Stimulated activated CD4-positive, alpha-beta T cell treated with anti-CD3 and anti-CD28 coated beads, Interleukin-2, amount 100 ng/mL, for 24 hours (primary cell): ENCODE results near the gene FRS2.
"Not testable (repeated sequence)": the region's sequence is repeated elsewhere in the genome, so short reads cannot be mapped to it uniquely, and the experiment has no call there.

Experiments used
- DNase-seq, 2 donors: peaks; one replicate each; pipeline ENCODE4 v3.0.0-alpha.2; 2020

FRS2 gene, protein sequence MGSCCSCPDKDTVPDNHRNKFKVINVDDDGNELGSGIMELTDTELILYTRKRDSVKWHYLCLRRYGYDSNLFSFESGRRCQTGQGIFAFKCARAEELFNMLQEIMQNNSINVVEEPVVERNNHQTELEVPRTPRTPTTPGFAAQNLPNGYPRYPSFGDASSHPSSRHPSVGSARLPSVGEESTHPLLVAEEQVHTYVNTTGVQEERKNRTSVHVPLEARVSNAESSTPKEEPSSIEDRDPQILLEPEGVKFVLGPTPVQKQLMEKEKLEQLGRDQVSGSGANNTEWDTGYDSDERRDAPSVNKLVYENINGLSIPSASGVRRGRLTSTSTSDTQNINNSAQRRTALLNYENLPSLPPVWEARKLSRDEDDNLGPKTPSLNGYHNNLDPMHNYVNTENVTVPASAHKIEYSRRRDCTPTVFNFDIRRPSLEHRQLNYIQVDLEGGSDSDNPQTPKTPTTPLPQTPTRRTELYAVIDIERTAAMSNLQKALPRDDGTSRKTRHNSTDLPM

DNA sequence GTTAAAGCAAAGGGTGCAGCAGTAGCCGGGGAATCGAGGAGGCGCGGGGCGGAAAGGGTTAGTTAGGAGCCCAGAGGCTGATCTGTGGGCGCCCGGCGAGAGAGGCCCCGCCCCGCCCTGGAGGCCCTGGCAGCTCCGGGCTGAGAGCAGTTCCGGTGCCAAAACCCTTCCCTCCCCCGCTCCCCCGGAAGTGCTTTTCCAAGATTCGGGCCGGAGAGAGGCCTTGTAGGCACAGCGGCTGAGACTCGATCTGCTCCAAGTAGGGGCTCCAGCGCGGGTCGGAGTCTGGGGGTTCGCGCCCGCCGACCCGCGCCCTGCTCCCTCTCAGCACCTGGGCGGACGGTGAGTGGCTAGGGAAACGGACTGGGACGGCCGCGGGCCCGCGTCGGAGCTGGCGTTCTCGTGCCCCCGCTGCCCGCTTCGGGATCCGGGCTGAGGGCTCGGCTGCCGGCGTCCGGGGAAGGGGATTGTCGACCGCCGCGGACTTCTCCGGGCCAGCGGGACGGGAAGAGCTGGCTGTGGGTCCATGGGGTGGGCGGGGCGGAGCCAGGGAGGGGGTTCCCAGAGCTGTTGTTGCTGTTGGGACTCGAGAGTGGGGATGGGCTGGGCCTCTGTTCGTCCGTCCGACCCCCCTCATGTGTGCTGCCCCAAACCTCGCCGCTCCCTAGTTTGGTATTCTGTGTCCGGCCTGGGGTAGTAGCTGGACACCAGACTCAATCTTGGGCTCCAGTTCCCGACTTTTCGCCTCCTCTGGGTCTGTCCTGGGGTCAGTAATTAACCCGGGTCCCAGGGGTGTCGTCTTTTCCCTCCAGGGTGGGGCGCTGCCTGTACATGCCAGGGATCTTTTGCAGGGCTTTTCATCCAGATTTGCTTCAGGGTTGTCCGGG is at the start of gene FRS2:
Gene FRS2, plus strand, starts transcription at position 200 of the 887 bp plus-strand sequence. CDS start 98,643 bp downstream, outside the sequence.
- DNase-seq: peak; percentile 90 to 91

DNA sequence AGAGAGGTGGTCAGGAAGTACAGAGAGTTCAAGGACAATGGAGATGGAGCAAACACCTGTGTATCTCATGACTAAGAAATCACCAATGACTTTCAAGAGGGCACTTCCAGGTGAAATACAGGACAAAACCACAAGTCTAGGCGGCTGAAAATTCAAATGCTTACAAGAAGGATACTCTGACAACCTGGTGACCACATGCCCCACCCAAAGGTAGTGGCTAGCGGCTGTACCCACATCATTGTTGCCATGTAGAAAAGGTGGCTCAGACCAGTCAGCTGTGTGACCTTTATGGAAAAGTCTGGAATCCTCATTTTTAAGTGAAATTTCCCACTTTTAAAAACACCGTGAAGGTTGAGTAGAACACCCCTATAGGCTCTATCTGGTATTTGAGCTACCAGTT is 48.6 kb upstream of the FRS2 start:
- DNase-seq: no peak

DNA sequence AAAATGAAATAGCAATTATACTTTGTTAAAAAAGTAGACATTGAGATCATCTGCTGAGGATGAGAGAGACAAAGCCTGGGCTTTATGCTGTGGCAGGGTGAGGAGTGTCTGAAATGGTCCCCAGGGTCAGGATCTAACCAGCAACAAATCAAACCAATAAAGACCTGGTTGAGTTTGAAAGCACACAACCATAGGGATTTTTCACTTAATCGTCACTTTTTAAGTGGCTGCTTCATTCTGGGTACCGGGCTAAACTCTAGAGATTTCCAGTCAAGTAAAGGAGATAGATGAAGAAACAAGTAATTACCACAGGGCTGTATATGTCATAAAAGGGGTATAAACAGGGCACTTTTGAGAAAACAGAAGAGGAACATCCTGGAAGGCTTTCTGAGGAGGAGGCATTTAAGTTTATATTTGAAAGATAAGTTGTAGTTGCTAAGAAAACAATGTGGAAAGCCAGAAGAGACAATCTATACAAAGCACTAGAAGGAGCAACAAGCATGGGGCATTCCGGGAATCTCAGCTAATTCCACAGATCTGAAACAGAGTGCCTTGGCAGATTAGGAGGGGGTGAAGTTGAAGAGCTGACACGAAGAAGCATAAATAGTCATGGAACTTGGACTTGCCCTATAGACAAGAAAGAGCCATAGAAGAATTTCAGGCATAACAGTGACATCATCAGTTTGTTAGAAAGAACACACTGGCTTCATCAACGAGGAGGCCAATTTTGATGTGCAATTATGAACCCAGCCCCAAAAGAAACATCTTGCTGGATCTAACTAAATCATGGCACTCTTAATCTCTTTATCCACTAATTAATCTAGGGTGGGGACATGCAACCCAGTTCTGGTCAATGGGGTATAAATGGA is 46.9 kb upstream of the FRS2 start:
- no peak for DNase-seq

DNA sequence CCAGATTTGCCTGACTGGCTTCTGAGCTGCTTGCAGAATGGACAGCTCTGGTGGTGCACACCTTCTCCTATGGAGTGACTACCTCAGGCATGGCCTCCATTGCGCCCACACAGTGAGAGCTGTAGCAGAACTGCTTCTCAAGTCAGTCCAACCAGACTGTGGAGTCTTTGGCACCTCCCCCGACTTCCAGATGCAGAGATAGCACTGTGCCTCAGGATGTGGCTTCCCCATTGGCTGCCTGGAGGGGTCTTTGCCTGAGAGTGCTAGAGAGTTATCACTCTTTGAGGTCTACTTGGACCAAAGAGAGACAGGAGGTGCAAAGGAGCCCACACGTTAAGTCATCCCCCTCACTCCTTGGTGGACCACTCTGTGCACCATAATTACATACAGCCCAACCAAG is 44.8 kb upstream of the FRS2 start:
- no peak for DNase-seq

DNA sequence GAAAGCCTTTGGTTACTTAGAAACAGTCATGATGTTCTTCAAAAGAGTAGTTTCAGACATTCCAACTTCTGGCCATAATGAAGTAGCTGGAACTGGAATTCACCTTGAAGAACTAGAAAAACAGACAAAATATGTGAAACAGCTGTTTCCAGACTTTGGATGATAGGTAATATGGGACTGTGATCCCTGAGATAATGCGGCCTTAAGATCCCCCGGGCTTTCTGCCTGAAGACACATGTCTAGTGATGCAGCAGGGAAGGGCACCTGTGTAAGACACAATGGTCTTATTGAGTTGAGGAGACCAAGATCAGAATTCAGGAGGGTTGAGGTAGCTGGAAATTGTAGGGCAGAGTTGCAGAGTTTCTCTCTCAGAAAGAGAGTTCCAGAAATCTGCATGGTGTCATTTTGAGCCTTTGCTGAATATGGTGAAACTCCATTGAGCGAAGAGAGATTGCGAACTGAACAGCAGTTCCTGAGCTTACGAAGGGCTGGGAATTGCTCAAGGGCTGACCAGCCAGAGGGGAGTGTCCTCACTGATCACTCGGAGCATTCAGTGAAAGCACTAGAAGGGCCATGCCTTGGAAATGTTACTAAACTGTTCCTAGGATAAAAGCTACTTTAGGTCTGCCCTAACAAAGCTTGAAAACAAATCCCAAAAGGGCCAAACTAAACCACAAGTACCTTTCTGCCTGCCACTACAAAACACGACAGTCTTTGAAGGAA is 41.7 kb upstream of the FRS2 start:
- no peak for DNase-seq

DNA sequence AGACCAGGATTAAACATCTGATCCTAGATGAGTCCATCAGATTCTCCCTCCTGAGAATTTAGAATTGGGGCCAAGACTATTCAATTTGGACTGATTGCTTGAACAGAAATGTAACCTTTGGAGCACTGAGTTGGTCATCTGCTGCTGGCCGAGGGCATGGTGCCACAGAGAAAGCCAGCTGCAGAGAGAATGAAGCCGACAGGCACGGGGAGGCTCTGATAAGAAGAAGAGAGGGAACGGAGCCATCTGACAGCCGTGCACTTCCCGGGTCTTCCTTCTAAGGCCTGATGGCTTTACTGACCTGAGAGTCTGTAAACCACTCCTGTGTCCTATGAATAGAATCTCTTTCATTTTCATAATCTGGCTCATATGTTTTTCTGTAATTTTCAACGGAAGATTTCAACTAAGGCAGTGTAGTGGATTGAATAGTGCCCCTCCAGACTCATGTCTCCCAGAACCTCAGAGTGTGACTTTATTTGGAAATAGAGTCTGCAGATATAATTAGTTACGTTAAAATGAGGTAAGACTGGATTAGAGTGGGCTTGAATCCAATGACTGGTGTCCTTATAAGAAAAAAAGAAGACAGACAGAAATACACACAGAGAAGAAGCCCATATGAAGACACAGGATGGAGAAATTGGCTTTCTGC is 39.1 kb upstream of the FRS2 start:
- no peak for DNase-seq

DNA sequence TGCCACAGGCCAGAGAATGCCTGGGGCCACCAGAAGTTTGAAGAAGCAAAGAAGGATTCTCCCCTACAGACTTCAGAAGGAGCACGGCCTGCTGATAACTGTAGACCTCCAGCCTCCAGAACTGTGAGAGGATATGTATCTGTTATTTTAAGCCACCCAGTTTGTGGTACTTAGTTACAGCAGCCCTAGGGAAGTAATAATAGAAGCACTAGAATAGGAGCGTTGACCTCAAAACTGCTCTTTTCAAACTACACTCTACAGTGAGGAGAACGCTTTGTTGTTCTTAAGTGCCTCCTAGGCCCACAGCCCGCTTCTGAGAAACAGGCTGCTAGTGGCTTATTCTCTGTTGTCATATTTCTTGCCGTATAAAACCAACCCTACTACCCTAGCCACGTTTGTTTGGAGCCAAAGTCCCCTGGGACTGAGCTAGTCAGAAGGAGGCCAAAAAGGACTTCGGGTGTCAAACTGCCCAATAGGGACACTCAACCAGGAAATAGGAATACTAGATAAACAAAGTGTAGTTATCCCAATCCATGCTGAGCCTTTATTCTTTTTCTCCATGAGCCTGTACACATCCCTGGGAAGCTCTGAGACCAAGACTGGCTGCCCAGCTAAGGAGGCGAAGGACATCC is 38.5 kb upstream of the FRS2 start:
- DNase-seq: no peak

DNA sequence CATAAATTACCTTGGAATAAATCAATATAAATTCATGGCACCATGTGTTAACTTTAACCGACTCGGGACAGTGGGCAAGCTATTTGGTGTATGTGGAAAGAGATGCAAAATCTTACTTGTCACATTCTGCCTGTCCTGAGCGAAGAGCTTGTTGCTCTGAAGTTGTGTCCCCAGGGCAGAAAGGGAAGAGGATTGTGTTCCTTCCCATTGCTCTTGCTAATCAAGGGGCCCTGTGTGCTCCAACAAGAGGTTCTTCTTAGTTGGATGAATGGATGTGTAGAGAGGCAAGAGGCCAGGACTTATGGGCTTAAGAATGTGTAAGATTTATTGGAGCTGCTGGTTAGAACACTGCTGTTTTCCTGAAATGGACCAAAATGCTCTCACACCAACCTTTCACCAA is 36.5 kb upstream of the FRS2 start:
- no peak for DNase-seq

DNA sequence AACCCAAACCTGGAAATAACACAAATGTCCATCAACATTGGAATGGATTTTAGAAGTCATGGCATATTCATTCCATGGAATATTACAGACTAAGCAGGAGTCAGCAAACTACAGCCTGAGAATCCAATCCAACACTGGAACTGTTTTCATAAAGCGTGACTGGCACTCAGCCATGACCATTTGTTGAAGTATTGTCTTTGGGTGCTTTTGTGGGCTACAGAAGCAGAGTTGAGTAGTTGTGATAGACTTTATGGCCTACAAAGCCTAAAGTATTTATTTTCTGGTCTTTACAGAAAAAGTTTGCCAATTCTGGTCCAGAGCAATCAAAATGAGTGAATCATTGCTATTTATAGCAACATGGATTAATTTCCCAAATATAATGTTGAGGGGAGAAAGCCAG is 34.5 kb upstream of the FRS2 start:
- DNase-seq: no peak

DNA sequence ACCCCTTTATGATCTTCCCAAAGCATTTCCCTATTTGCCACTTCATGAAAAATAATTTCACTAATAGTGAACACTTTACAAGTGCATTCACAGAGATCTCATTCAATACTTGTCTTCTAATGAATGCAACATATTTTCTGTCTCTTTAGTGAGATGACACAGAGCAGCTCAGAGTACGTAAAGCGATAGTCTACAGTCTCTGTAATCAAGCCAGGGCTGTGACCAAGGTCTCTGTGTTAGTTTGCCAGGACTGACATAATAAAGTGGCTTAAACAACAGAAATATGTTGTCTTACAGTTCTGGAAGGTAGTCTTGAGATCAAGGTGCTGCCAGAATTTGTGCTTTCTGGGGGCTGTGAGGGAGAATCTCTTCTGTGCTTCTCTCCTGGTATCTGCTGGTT is 33.1 kb upstream of the FRS2 start:
- DNase-seq: no peak

DNA sequence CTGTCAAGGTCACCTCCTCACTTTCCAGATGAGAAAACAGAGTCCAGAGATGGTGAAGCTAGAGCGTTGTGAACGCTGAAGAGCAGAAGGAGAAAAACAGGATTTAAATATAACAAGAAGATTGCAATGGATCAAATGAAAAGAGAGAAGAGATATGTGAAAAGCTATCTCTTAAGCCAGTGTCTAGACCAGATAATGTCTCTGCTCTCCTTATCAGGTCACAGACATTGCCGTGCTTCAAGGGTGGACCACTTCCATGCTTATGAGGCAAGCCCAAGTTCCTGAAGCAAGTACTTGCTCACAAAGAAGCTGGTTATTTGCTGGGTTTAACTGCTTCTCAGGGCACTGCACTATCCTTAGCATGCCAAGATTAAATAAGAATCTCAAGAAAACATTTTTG is 31.6 kb upstream of the FRS2 start:
- DNase-seq: no peak

DNA sequence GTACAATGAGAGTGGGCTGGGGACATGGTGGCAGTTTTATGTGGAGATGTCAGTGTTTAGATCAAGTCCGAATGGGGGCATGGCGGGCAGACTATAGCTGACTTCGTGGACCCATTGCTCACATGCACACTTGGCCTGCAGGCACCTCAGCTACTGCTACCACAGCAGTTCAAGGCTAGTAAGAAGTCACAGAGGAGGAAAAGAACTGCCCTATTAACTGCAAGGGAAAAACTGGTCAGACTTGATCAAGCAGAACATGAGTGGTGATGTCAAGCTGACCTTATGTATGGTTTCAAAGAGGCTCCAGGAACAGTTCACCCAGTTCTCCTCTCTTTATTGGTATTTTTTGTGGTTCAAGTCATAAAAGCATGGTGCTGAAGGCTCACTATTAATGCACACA is 30.2 kb upstream of the FRS2 start:
- no peak for DNase-seq

DNA sequence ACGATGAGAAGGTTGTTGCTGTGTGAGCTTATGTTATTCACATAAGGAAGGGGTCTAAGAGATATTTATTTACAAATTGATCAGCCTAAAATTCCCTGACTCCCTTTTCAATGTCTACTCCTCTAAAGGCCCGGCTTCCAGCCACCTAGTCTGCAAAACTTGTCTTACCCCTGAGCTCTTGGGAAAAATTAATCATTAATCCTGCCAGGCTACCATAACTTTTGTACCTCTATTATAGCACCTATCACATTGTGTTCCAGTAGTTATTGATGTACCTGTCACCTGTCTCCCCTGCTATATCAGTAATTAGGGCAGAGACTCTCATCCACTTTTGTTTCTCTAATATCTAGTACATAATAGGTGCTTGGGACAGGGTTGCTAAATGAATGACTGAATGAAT is 29.3 kb upstream of the FRS2 start:
- no peak for DNase-seq

DNA sequence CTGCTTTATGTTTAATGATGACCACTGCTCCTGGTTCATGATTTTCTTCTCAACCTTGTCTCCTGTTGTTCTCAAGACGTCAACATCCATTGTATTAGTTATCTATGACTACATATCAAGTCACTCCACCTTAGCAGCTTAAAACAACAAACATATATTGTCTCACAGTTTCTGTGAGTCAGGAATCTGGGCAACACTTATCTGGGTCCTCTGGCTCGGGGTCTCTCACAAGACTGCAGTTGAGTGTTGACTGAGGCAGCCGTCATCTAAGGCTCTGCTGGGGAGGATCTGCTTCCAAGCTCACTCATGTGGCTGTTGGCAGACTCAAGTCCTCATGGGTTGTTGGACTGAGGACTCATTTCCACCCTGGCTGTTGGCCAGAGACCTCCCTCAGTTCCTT is 27.3 kb upstream of the FRS2 start:
- DNase-seq: no peak

DNA sequence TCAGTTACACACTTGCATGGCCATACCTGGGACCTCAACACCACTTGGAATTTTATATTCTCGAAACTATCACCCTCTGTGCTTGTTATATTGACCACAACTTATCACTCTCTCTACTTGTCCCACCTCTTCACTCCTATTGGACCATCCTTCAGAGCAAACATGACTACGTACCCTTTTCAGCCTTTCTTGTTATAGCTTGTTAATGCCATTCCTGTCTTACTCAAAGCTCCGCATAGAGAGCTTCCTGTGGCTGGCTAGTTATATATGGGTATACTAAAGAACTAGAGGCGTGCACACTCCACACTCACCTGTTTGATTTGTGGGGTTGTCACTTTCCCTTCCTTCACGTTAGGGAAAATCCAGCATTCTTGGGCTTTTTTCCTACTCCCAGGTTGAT is 26.3 kb upstream of the FRS2 start:
- no peak for DNase-seq

DNA sequence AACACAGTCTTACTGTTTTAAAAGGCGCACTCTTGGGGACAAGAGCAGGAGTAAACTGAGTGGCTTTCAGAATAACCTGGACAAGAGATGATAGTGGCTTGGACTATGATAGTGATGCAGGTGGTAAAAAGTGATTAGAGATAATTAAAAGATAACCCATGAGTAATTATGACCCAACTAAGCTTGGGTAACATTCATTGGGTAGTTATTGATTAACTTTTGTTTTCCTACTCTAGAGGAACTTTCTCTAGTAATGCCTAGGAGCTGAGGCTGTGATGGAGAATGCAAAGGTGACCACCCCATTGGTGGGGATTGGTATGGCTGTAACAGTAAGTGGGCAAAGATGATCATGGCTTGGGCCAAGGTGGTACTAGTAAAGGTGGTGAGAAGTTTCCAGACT is 22.3 kb upstream of the FRS2 start:
- no peak for DNase-seq

DNA sequence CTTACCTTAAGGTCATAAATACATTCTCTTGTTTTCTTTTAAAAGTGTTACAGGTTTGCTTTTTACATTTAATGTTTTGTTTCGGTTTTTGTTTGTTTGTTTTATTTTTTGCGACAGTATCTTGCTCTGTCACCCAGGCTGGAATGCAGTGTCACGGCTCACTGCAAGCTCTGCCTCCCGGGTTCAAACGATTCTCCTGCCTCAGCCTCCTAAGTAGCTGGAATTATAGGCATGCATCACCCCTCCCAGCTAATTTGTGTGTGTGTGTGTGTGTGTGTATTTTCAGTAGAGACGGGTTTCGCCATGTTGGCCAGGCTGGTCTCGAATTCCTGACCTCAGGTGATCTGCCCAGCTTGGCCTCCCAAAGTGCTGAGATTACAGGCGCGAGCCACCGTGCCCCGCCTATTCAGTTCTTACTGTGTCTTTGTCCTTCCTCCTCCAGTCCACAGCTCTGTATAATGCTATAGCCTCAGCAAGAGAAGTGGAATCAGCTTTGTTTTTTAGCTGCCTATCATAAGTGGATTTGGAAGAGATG is 17.5 kb upstream of the FRS2 start:
- DNase-seq: not testable (repeated sequence)

DNA sequence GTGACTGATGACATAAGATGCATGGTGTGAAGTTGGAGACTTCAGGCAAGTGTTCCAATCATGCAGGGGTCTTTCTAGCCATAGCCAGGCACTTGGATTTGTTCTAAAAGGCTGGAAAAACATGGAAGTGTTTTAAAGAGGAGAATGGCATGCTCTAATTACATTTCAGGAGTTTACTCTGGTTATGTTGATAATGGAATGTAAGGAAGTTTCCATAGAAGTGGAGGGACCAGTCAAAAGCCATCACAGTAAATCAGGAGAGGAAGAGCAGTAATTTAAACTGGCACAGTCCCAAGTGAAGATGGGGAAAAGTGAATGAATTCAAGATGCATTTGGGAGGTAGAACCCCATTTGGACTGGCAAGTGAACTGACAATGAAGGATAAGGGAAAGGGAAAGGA is 13.9 kb upstream of the FRS2 start:
- no peak for DNase-seq

DNA sequence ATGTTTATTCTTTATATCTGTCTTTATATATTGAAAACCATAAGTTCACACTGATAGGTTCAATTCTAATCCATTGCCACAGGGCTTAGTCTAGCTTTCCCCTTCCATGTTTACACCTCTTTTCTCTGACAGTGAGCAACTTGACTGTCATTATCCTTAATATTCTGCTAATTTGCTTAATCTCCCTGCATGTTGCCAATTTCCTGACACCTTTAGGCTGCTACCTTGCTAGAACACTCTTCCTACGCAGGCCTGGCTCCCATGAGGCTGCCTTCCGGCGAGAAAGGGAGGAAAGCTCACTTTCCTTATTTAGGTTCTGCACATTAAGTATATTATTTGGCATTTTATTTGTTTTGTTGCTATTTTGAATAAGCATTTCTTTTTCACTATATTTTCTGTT is 12.8 kb upstream of the FRS2 start:
- DNase-seq: no peak

DNA sequence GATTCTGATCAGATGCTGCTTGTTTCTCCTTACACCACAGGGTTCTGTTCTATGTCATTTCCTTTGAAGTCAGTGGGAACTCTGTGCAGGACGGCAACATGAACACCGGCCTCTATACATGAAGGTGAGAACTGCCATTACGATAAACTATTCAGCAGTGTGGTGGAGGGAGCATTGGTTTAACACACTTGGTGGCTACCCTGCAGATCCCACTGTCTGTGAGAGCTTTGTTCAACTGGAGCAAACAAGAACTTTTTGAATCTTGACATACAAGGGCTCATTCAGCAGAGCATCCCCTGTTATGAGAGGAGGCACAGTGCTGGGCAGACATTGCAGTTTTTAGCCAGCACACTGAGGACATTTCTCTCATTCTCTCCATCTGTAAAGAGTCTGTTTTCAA is 10.7 kb upstream of the FRS2 start:
- no peak for DNase-seq

DNA sequence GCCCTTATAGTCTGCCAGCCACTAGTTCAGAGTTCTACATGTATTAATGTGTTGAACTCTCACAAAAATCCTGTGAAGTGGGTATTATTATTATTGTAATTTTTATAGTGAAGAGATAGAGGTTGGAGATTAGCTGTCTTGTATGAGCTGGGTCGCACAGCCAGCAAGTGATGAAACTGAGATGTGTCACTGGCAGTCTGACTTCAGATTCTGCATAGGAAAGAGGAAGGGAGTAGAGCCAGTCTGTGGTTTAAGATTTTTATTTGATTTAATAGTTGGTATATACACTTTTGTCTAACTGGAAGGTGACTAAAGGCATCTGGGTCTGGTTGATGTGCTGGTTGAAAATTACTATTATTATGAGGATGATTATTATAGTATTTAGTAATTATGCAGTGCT is 5.8 kb upstream of the FRS2 start:
- no peak for DNase-seq
